ENCODE measurements around the gene HTR2A.

DNA sequence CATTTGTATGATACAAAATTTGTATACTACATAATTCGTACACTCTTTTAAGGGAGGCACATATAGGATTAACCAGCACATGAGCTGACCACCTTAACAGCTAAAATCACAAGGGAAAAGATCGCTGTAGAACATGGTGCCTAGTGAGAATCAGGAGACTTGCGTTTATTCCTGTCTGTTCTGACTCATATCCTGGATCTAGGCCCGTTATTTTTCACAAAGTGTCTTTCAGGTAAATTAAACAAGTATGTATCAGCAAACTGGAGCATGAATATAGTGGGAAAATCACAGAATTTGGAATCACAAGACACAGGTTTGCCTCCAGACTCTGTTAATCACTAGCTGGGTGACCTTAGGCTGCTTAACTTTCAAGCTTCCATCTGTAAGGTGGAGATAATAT is 52.4 kb downstream of the HTR2A start:
- TF ChIP-seq EZH2 (IDR thresholded peaks at IDR 0.05), result no peak
- TF ChIP-seq, protein P1, sequence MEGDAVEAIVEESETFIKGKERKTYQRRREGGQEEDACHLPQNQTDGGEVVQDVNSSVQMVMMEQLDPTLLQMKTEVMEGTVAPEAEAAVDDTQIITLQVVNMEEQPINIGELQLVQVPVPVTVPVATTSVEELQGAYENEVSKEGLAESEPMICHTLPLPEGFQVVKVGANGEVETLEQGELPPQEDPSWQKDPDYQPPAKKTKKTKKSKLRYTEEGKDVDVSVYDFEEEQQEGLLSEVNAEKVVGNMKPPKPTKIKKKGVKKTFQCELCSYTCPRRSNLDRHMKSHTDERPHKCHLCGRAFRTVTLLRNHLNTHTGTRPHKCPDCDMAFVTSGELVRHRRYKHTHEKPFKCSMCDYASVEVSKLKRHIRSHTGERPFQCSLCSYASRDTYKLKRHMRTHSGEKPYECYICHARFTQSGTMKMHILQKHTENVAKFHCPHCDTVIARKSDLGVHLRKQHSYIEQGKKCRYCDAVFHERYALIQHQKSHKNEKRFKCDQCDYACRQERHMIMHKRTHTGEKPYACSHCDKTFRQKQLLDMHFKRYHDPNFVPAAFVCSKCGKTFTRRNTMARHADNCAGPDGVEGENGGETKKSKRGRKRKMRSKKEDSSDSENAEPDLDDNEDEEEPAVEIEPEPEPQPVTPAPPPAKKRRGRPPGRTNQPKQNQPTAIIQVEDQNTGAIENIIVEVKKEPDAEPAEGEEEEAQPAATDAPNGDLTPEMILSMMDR (IDR thresholded peaks at IDR 0.05), result no peak

Measured in neural progenitor cell (in vitro differentiated cells).